IMR-90 (cell line): ENCODE results near the gene NSL1. TPM values are rescaled to one million over a fixed set of nuclear protein-coding genes. Genes with fewer than 3 reads are reported as not detected.

Experiments used
- ATAC-seq: fragments of 200-7000 bp; cut with Tn5 transposase; 2 replicates; pipeline ENCODE4 v1.9.1; 2020; ENCODE audit warnings: low read depth, mild to moderate bottlenecking, moderate library complexity
- Bru-seq: library from RNA; stranded (reverse); fragments of 400-500 nt; gene quantifications from one replicate; lab custom pipeline; 2021; lab: Mats Ljungman, UMichigan
- BruChase-seq, 2 experiments: library from RNA; stranded (reverse); fragments of 400-500 nt; gene quantifications; one replicate each; lab custom pipeline; 2021; lab: Mats Ljungman, UMichigan
- BruUV-seq: library from RNA; stranded (reverse); fragments of 400-500 nt; replicated peaks from 2 replicates; lab custom pipeline; 2021; lab: Mats Ljungman, UMichigan
- CTCF ChIA-PET: fragments of 300-600 bp; formaldehyde crosslinking; extraction: SDS; loops from one replicate; lab custom pipeline; 2021; ENCODE audit warnings: antibody characterized with exemption; lab: Yijun Ruan, JAX
- POLR2A ChIA-PET: fragments of 300-600 bp; sonication (Branson Sonifier 250); formaldehyde crosslinking; loops from one replicate; lab custom pipeline; 2022; ENCODE audit warnings: antibody characterized with exemption; ENCODE audit not compliant: unreplicated experiment; lab: Charles Lee
- DNase-seq: peaks from one replicate; pipeline ENCODE4 v3.0.0; 2013
- H2AFZ ChIP-seq: replicated peaks from 2 replicates; pipeline ENCODE3; 2013; ENCODE audit warnings: low read length, mild to moderate bottlenecking; ENCODE audit not compliant: poor library complexity
- H2AK5ac ChIP-seq: 2 replicates; pipeline ENCODE4 v1.6.1; 2013; ENCODE audit warnings: low read depth, low read length, inconsistent platforms
- H2AK9ac ChIP-seq: replicated peaks from 2 replicates; pipeline ENCODE3; 2013; ENCODE audit warnings: mild to moderate bottlenecking, low read depth, low read length, moderate library complexity; ENCODE audit not compliant: poor library complexity
- H2BK120ac ChIP-seq: 2 replicates; pipeline ENCODE4 v1.6.1; 2013; ENCODE audit warnings: low read depth, low read length, inconsistent platforms
- H2BK15ac ChIP-seq: 3 replicates; pipeline ENCODE4 v1.6.1; 2013; ENCODE audit warnings: low read depth, low read length, inconsistent platforms
- H2BK20ac ChIP-seq: 2 replicates; pipeline ENCODE4 v1.6.1; 2013; ENCODE audit warnings: low read depth, mild to moderate bottlenecking, inconsistent platforms, low read length, moderate library complexity
- H2BK5ac ChIP-seq: 2 replicates; pipeline ENCODE4 v1.6.1; 2013; ENCODE audit warnings: mild to moderate bottlenecking, low read depth, low read length, inconsistent platforms; ENCODE audit not compliant: poor library complexity, severe bottlenecking
- H3K14ac ChIP-seq: replicated peaks from 2 replicates; pipeline ENCODE4 v1.6.1; 2013; ENCODE audit warnings: low read depth, low read length, inconsistent platforms
- H3K18ac ChIP-seq: 2 replicates; pipeline ENCODE4 v1.6.1; 2013; ENCODE audit warnings: low read depth, low read length, control low read depth
- H3K23ac ChIP-seq: 2 replicates; pipeline ENCODE4 v1.6.1; 2013; ENCODE audit warnings: low read depth, low read length, inconsistent platforms
- H3K27ac ChIP-seq: 2 replicates; pipeline ENCODE4 v1.5.1; 2013; ENCODE audit warnings: mild to moderate bottlenecking, control low read depth, low read length; ENCODE audit not compliant: insufficient read depth
- H3K27me3 ChIP-seq: 2 replicates; pipeline ENCODE4 v1.6.1; 2013; ENCODE audit warnings: low read length; ENCODE audit not compliant: control insufficient read depth, insufficient read depth
- H3K36me3 ChIP-seq: 2 replicates; pipeline ENCODE4 v1.6.1; 2013; ENCODE audit warnings: low read length, mixed read lengths; ENCODE audit not compliant: control insufficient read depth, insufficient read depth
- H3K4ac ChIP-seq: 2 replicates; pipeline ENCODE4 v1.6.1; 2013; ENCODE audit warnings: low read depth, low read length, inconsistent platforms
- H3K4me1 ChIP-seq: 2 replicates; pipeline ENCODE4 v1.6.1; 2013; ENCODE audit warnings: low read length, mixed read lengths; ENCODE audit not compliant: control insufficient read depth, insufficient read depth
- H3K4me2 ChIP-seq: 2 replicates; pipeline ENCODE4 v1.6.1; 2013; ENCODE audit warnings: low read depth, mild to moderate bottlenecking, control low read depth, low read length, moderate library complexity
- H3K4me3 ChIP-seq: 2 replicates; pipeline ENCODE4 v1.5.1; 2013; ENCODE audit warnings: low read depth, mild to moderate bottlenecking, control low read depth, low read length, moderate library complexity; ENCODE audit not compliant: insufficient read depth
- H3K56ac ChIP-seq: 2 replicates; pipeline ENCODE4 v1.6.1; 2013; ENCODE audit warnings: low read length, inconsistent platforms; ENCODE audit not compliant: insufficient read depth; ENCODE audit errors: extremely low read depth
- H3K79me1 ChIP-seq, 2 experiments: 2 replicates each; pipeline ENCODE4 v1.6.1; 2013; ENCODE audit warnings: low read length in 2 of 2, inconsistent platforms in 1 of 2, low read depth in 1 of 2
- H3K9ac ChIP-seq: 2 replicates; pipeline ENCODE4 v1.6.1; 2013; ENCODE audit warnings: low read depth, low read length, control low read depth
- H3K9me1 ChIP-seq: 2 replicates; pipeline ENCODE4 v1.6.1; 2013; ENCODE audit warnings: low read length, inconsistent platforms; ENCODE audit not compliant: insufficient read depth
- H3K9me3 ChIP-seq: 2 replicates; pipeline ENCODE4 v1.6.1; 2013; ENCODE audit warnings: low read length; ENCODE audit not compliant: control insufficient read depth, insufficient read depth
- H4K20me1 ChIP-seq: 2 replicates; pipeline ENCODE4 v1.6.1; 2013; ENCODE audit warnings: low read length, inconsistent platforms; ENCODE audit not compliant: insufficient read depth
- H4K5ac ChIP-seq: 2 replicates; pipeline ENCODE4 v1.6.1; 2013; ENCODE audit warnings: mild to moderate bottlenecking, low read depth, low read length, control low read depth
- H4K8ac ChIP-seq, 2 experiments: 2 replicates each; pipeline ENCODE4 v1.6.1; 2013; ENCODE audit warnings: low read depth in 2 of 2, low read length in 2 of 2, control low read depth in 1 of 2, inconsistent platforms in 1 of 2
- H4K91ac ChIP-seq: 2 replicates; pipeline ENCODE4 v1.6.1; 2013; ENCODE audit warnings: low read depth, low read length, inconsistent platforms; ENCODE audit not compliant: insufficient read depth
- MAFK ChIP-seq: IDR thresholded peaks from 2 replicates; pipeline ENCODE4 v1.6.1; 2012; ENCODE audit warnings: low read depth, low read length, improper control_type of control experiment
- MAZ ChIP-seq: IDR thresholded peaks from 2 replicates; pipeline ENCODE4 v1.6.1; 2012; ENCODE audit warnings: low read depth, mild to moderate bottlenecking, low read length, improper control_type of control experiment, moderate library complexity, borderline replicate concordance
- MXI1 ChIP-seq: IDR thresholded peaks from 2 replicates; pipeline ENCODE4 v1.6.1; 2012; ENCODE audit warnings: low read depth, mild to moderate bottlenecking, low read length, moderate library complexity, borderline replicate concordance
- NFE2L2 ChIP-seq: fragments of 150-350 bp; IDR thresholded peaks from 2 replicates; pipeline ENCODE4 v1.6.1; 2016; ENCODE audit warnings: low read depth, mild to moderate bottlenecking, low read length
- POLR2A ChIP-seq: IDR thresholded peaks from 2 replicates; pipeline ENCODE4 v1.6.1; 2012; ENCODE audit warnings: mild to moderate bottlenecking, low read depth, low read length
- RAD21 ChIP-seq: IDR thresholded peaks from 2 replicates; pipeline ENCODE4 v1.6.1; 2012; ENCODE audit warnings: low read length, improper control_type of control experiment
- SMC3 ChIP-seq: fragments of 150-350 bp; IDR thresholded peaks from 2 replicates; pipeline ENCODE4 v1.6.1; 2016; ENCODE audit warnings: low read depth, mild to moderate bottlenecking, antibody characterized with exemption, low read length, moderate library complexity
- USF2 ChIP-seq: fragments of 150-350 bp; IDR thresholded peaks from 2 replicates; pipeline ENCODE4 v1.6.1; 2017; ENCODE audit warnings: mild to moderate bottlenecking, antibody characterized with exemption, low read length, low read depth
- WGBS, 2 experiments: methylation state at CpG; one replicate each; pipeline versions ENCODE4 v1.1.5 to v1.1.7; 2013; ENCODE audit warnings: missing lambda C conversion rate in 2 of 2; ENCODE audit not compliant: insufficient read length in 1 of 2; ENCODE audit errors: extremely low coverage in 2 of 2; 5-methylcytosine and 5-hydroxymethylcytosine counted together
- dilution Hi-C: fragments of 300-500 bp; cut with HindIII; formaldehyde crosslinking; loops from one replicate; pipeline ENCODE4 v1.14.3; 2018; ENCODE audit warnings: low sequenced_read_pairs; ENCODE audit not compliant: unreplicated experiment
- in situ Hi-C: fragments of 300-500 bp; cut with MboI; formaldehyde crosslinking; loops from 3 replicates; pipeline ENCODE4 v1.14.3; 2019; ENCODE audit warnings: low sequenced_read_pairs, inconsistent platforms, mixed read lengths
- intact Hi-C: fragments of 100-400 bp; cut with micrococcal nuclease; formaldehyde crosslinking; loops from 2 replicates; pipeline ENCODE4 v1.10.0; 2022
- long read RNA-seq: library from polyadenylated mRNA; unstranded; transcript quantifications from one replicate; pipeline ENCODE4 v2.0.0, GENCODE V29; 2021; ENCODE audit not compliant: unreplicated experiment
- polyA plus RNA-seq, 3 experiments: library from polyadenylated mRNA; depleted of rRNA; stranded (reverse); fragments of >200 nt; gene quantifications; 2 replicates each; pipeline ENCODE4 v1.2.3, GENCODE V29; 2012; ENCODE audit warnings: low replicate concordance in 1 of 3
- total RNA-seq: library from RNA; depleted of rRNA; stranded (reverse); fragments of >200 nt; gene quantifications from 2 replicates; pipeline ENCODE4 v1.2.3, GENCODE V29; 2012; rRNA removed

NSL1 gene
- total RNA-seq, result 32.8 and 42.5 TPM in 2 replicates
- 19.1 and 26.7 TPM in 2 replicates for polyA plus RNA-seq (2012; rRNA removed)
- polyA plus RNA-seq (2012; cell fraction: cytosol; rRNA removed), result 18.2 and 26.4 TPM in 2 replicates
- 8.8 and 9.3 TPM in 2 replicates for polyA plus RNA-seq (2012; cell fraction: nucleus; rRNA removed; ENCODE audit: low replicate concordance)
- percentile 73 among the genes with signal in this experiment for Bru-seq, nascent RNA
- BruChase-seq, experiment 1, labeled RNA remaining after a 6-hour chase, result percentile 91 among the genes with signal in this experiment
- BruChase-seq, experiment 2, labeled RNA remaining after a 2-hour chase, result percentile 92 among the genes with signal in this experiment
- long read RNA-seq, transcript NSL1-202 (6 exons, 2,317 nt), result major isoform, 23 of 26 reads
- long read RNA-seq, partial matches to known transcripts, result 1 of 26 reads
- long read RNA-seq, other reads (novel, unspliced or antisense), result 2 of 26 reads

- Histone ChIP-seq H2AK9ac (peak within 1 kb of the TSS; percentile 48), H3K9ac (peak within 1 kb of the TSS; percentile 92), H3K14ac (peak within 1 kb of the TSS; percentile 89), H3K79me1 (peaks cover 12 to 20% of the 10 kb centered on the region in 2 experiments), H3K27ac (peak within 1 kb of the TSS; percentile 88), H3K18ac (peak within 1 kb of the TSS; percentile 73), H4K20me1 (no peaks in the 10 kb centered on the region), H2AK5ac (peak within 1 kb of the TSS; percentile 44; the same call in 1 of the 2 replicates), H3K23ac (peak within 1 kb of the TSS; percentile 91), H4K5ac (peak within 1 kb of the TSS; percentile 83), H2AFZ (peak within 1 kb of the TSS; percentile 95), H3K9me1 (no peaks in the 10 kb centered on the region), H2BK120ac (peak within 1 kb of the TSS; percentile 54), H2BK5ac (peak within 1 kb of the TSS; percentile 82), H3K4me1 (0 out of 2 replicates have a peak, but pooled peaks cover 4% of the 10 kb centered on the region), H3K56ac (peak within 1 kb of the TSS; percentile 82), H3K27me3 (no peaks in the 10 kb centered on the region), H3K4me3 (peak within 1 kb of the TSS; percentile 87), H2BK20ac (no peak within 1 kb of the TSS), H2BK15ac (peak within 1 kb of the TSS; percentile 27; the same call in 1 of the 3 replicates), H3K9me3 (no peaks in the 10 kb centered on the region), H4K8ac (peak within 1 kb of the TSS; percentile 91 to 96), H3K36me3 (peaks cover 4% of the 10 kb centered on the region; the same call in 1 of the 2 replicates), H3K4ac (peak within 1 kb of the TSS; percentile 88), H3K4me2 (peak within 1 kb of the TSS; percentile 100), H4K91ac (peak within 1 kb of the TSS; percentile 71)
- POLR2A ChIA-PET, result interaction anchor here (0.6 kb wide), 1 partner anchor 82 kb away, joined by 3 read pairs; no protein-coding TSS in a partner anchor
- CTCF ChIA-PET, result interaction anchor here (0.9 kb wide), 1 partner anchor 39 kb away, joined by 3 read pairs; no protein-coding TSS in a partner anchor
- peak; percentile 92 for DNase-seq
- ATAC-seq, result peak; percentile 97
- in situ Hi-C loops (no loop called here), dilution Hi-C loops (no loop called here), intact Hi-C loops (loop anchor here (2.0 kb wide), 1 partner anchor 203 kb away; no protein-coding TSS in a partner anchor)
- WGBS, 2 experiments, result 0% methylated on average over 28 of the region's 46 CpGs; no CpG with 5 or more reads in 1 of the 2 experiments
- TF ChIP-seq MXI1 (peak; percentile 79; the same call in 1 of the 2 replicates), NFE2L2 (no peak), POLR2A (peak; percentile 80), SMC3 (peak; percentile 17; the same call in 1 of the 2 replicates), MAFK (no peak), MAZ (peak; percentile 89; the same call in 1 of the 2 replicates), USF2 (0 out of 2 replicates have a peak, but pooled peaks have one; percentile 12), RAD21 (peak; percentile 22; the same call in 1 of the 2 replicates)
- no TSS peak for BruUV-seq
These were observed at the start of gene NSL1, which contains the start of gene TATDN3 for GRCh38 chr1:212791676-212792395. TSS of gene NSL1 (minus strand) at chr1:212791777. CDS start at chr1:212791763, 14 bp downstream. TSS of gene TATDN3 (plus strand) at chr1:212791894. CDS start at chr1:212791922, 28 bp downstream.
